Small intestine (tissue), 7 donors: ENCODE measurements around the gene ZNF230. TPM values are rescaled to one million over a fixed set of nuclear protein-coding genes. Genes with fewer than 3 reads are reported as not detected.

Source experiments
- DNase-seq, 2 donors: peaks; one replicate each; pipeline versions ENCODE4 v3.0.0 to v3.0.0-alpha.2; 2013
- FAIRE-seq: peaks from 2 replicates; lab custom pipeline; 2012; peaks lifted over from hg19 to GRCh38; lab: Jason Lieb, UNC
- H3K27ac ChIP-seq, 3 donors: one replicate each; pipeline ENCODE4 v1.5.1; 2013; ENCODE audit warnings: low read length in 2 of 3, mild to moderate bottlenecking in 2 of 3, control low read depth in 1 of 3, inconsistent platforms in 1 of 3, low read depth in 1 of 3, moderate library complexity in 1 of 3
- H3K27me3 ChIP-seq, 3 donors: one replicate each; pipeline ENCODE4 v1.6.1; 2013; ENCODE audit warnings: low read length in 3 of 3, inconsistent platforms in 1 of 3; ENCODE audit not compliant: control insufficient read depth in 3 of 3, insufficient read depth in 3 of 3
- H3K36me3 ChIP-seq, 3 donors: one replicate each; pipeline ENCODE4 v1.6.1; 2013; ENCODE audit warnings: low read length in 3 of 3, inconsistent platforms in 1 of 3, low read depth in 1 of 3, mild to moderate bottlenecking in 1 of 3, moderate library complexity in 1 of 3; ENCODE audit not compliant: control insufficient read depth in 3 of 3, insufficient read depth in 2 of 3
- H3K4me1 ChIP-seq, 3 donors: one replicate each; pipeline ENCODE4 v1.6.1; 2013; ENCODE audit warnings: low read length in 2 of 3, inconsistent platforms in 1 of 3, low read depth in 1 of 3, mild to moderate bottlenecking in 1 of 3, moderate library complexity in 1 of 3; ENCODE audit not compliant: control insufficient read depth in 3 of 3, insufficient read depth in 2 of 3
- H3K4me3 ChIP-seq, 3 donors: one replicate each; pipeline ENCODE4 v1.5.1; 2013; ENCODE audit warnings: low read length in 3 of 3, control low read depth in 1 of 3, inconsistent platforms in 1 of 3, low read depth in 1 of 3, mild to moderate bottlenecking in 1 of 3, moderate library complexity in 1 of 3
- H3K9me3 ChIP-seq, 2 donors: one replicate each; pipeline ENCODE4 v1.6.1; 2013; ENCODE audit warnings: low read depth in 1 of 2, low read length in 1 of 2; ENCODE audit not compliant: control insufficient read depth in 2 of 2, insufficient read depth in 1 of 2
- WGBS, 3 donors: extraction: QIAGEN DNeasy Blood & Tissue Kit; methylation state at CpG; one replicate each; pipeline ENCODE4 v1.1.7; 2013; 5-methylcytosine and 5-hydroxymethylcytosine counted together
- polyA plus RNA-seq, 4 donors: library from polyadenylated mRNA; stranded (reverse) in 3 of 4; unstranded in 1 of 4; fragments of 200-250 nt in 3 of 4; fragments of 120-200 nt in 1 of 4; gene quantifications; one replicate each; pipeline versions ENCODE4 v1.2.1 to v1.2.3, GENCODE V29; 2013
- donor health status: healthy with polysubstance abuse.
- donor health status: control.
- donor health status: control.
- donor health status: Bipolar disorder and iron deficiency.
- donor health status: healthy.

Gene ZNF230
- polyA plus RNA-seq, 4 donors: 1.1 to 6.4 (median 1.6) TPM

DNA sequence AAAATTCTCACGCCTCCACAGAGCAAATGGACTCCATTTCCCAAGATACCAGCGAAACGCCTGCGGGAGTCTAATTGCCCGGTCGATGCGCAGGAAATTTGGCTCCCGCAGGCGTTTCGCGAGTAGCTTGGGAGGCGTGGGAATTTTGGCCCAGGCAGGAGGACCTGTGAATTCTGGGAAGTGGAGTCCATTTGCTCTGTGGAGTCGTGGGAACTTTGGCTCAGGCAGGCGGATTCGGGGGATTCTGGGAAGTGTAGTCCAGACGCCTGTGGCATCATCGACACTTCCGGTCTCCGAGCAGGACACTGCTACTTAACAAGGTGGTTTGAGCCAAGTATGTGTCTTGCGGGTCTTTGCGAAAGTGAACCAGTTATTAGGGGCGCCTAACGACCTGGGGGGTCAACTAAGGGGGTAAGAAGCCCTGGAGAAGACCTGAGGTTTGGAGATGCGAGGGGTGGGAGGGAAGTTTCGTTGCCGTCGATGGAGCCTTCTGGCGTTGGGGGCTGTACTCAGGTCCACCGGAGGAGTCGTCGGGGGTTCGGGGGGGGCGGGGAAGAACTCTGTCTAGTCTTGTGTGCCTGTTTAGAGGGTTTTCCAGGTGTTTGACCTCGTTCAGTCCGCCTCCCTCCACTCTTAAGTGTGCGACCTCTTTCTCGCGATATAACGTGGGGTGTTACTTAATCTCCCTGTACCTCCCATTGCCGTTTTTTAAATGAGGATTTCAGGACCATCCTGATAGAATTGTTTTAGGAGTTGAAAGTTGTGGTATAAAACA, 18.7 kb upstream of the ZNF230 start, which contains the start of gene ZNF155:
TSS of gene ZNF155 (plus strand) at position 277 of the 775 bp plus-strand sequence. CDS start 4,356 bp downstream, outside the sequence.
- peaks cover 0 to 14% of the 10 kb centered on the region in 2 donors for H3K9me3 ChIP-seq
- WGBS, 3 donors: 1% methylated on average over 39 to 40 of the region's 40 CpGs
- no peak for FAIRE-seq

DNA sequence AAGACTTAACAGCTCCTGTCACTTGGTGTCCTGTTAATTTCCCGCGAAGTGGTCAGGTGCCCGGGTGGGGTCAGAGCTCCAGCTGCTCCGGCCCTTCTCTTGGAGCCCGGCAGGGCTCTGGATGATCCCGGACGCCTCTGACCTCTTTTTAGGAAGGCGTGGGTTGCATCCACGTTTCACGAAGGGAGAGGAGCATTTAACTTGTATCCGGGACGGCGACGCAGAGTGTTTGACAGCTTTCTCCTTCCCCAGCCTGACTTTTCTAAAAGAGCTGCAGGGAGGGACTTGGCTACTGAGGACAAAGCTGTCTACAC, 18.1 kb upstream of the ZNF230 start:
- WGBS, 3 donors: 3% methylated on average over 14 of the region's 14 CpGs
- FAIRE-seq (no peak), DNase-seq (no peak)
- Histone ChIP-seq H3K9me3 (peaks cover 0 to 12% of the 10 kb centered on the region in 2 donors), H3K27me3 (no peaks in the 10 kb centered on the region), H3K4me1 (no peaks in the 10 kb centered on the region), H3K36me3 (peaks cover 2 to 5% (median 4%) of the 10 kb centered on the region in 3 donors), H3K27ac (peak overlapping the region in 1 of 3 donors; percentile 71), H3K4me3 (peak overlapping the region; percentile 82 to 85 (median 83))

More for the DNA sequence above, 18.7 kb upstream of the ZNF230 start, which contains the start of gene ZNF155:
- peak within 1 kb of the TSS in 2 of 3 donors; percentile 47 to 71 for H3K27ac ChIP-seq
- H3K4me1 ChIP-seq: no peaks in the 10 kb centered on the region
- peak; percentile 95 to 98 for DNase-seq
- H3K36me3 ChIP-seq: peaks cover 0 to 1% (median 0%) of the 10 kb centered on the region in 3 donors
- H3K27me3 ChIP-seq: no peaks in the 10 kb centered on the region
- H3K4me3 ChIP-seq: peak within 1 kb of the TSS; percentile 82 to 85 (median 83)

DNA sequence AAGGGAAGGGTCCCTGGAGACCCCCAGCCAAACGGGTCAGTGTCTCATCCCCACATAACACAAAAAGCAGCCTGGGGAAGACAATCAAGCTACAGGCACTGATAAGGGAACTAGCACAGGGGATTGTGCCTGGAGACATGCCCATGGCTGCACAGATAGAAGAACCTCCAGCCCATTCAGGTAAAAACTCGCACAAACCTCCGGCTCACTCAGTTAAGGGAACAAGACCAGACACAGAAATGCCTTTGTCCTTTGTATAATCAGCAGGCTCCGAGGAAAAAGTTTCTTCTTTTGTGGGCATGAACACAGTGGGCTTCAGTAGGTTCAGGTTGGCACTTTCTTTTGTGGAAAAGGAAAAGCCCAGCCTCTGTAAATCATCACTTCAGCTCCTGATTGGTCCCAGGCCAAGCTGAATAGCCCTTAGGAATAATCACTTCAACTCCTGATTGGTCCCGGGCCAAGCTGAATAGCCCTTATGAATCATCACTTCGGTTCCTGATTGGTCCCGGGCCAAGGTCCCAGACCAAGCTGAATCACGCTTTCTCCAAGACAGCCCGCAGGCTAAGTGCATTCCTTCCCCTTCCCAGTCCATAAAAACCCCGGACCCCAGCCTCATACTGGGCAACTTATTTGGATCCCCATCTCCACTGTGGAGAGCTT, 5.0 kb upstream of the ZNF230 start:
- H3K27me3 ChIP-seq: no peaks in the 10 kb centered on the region
- WGBS, 3 donors: 91% methylated on average over 10 of the region's 10 CpGs
- DNase-seq (no peak), FAIRE-seq (no peak)
- H3K9me3 ChIP-seq: peaks cover 0 to 21% of the 10 kb centered on the region in 2 donors
- H3K27ac ChIP-seq: no peak overlapping the region
- no peak overlapping the region for H3K4me3 ChIP-seq
- no peaks in the 10 kb centered on the region for H3K4me1 ChIP-seq
- H3K36me3 ChIP-seq: peaks cover 6 to 13% (median 8%) of the 10 kb centered on the region in 3 donors

DNA sequence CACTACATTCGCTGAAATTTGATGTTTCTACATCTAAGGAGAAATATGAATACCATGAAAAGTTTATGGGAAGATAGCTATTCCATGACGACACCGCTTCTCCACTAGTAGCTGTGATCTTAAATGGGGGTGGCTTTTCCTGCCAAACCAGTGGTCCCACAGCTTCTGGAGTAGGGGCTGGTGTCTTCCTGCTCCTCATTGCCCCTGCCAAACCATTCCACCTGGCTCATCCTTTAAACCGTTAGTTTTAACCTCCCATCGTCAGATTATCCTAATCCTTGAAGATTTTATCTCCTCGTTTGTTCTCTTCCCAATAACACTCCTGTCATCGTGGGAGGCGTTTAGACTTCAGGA, 568 bp upstream of the ZNF230 start:
- Histone ChIP-seq H3K27ac (peak overlapping the region in 2 of 3 donors; percentile 82), H3K4me3 (peak overlapping the region; percentile 41 to 89 (median 81)), H3K27me3 (no peaks in the 10 kb centered on the region), H3K36me3 (peaks cover 0 to 6% (median 3%) of the 10 kb centered on the region in 3 donors), H3K4me1 (peaks cover 0 to 4% (median 0%) of the 10 kb centered on the region in 3 donors), H3K9me3 (peaks cover 1 to 24% of the 10 kb centered on the region in 2 donors)
- no peak for DNase-seq
- WGBS, 3 donors: 12 to 19% (median 13%) methylated on average over 8 of the region's 8 CpGs
- no peak for FAIRE-seq

GRCh38 chr19:44003461-44004009, 778 bp downstream of the ZNF230 start:
- FAIRE-seq: no peak
- Histone ChIP-seq H3K27me3 (no peaks in the 10 kb centered on the region), H3K9me3 (peaks cover 1 to 27% of the 10 kb centered on the region in 2 donors), H3K4me3 (peak overlapping the region; percentile 64 to 89 (median 81)), H3K27ac (peak overlapping the region in 2 of 3 donors; percentile 67 to 82), H3K4me1 (peaks cover 0 to 4% (median 0%) of the 10 kb centered on the region in 3 donors), H3K36me3 (peaks cover 7 to 9% (median 9%) of the 10 kb centered on the region in 3 donors)
- WGBS, 3 donors: 3% methylated on average over 15 of the region's 15 CpGs
- peak; percentile 5 to 59 for DNase-seq

GRCh38 chr19:44005973-44006372, 3.2 kb downstream of the ZNF230 start:
- H3K27me3 ChIP-seq: no peaks in the 10 kb centered on the region
- WGBS, 3 donors: 88 to 97% (median 92%) methylated on average over 1 of the region's 1 CpG
- no peak overlapping the region for H3K4me3 ChIP-seq
- DNase-seq (no peak), FAIRE-seq (no peak)
- peaks cover 4 to 47% of the 10 kb centered on the region in 2 donors for H3K9me3 ChIP-seq
- peaks cover 0 to 4% (median 0%) of the 10 kb centered on the region in 3 donors for H3K4me1 ChIP-seq
- no peak overlapping the region for H3K27ac ChIP-seq
- H3K36me3 ChIP-seq: peaks cover 21 to 30% (median 28%) of the 10 kb centered on the region in 3 donors

GRCh38 chr19:44007473-44007872, 4.7 kb downstream of the ZNF230 start:
- Histone ChIP-seq H3K4me3 (no peak overlapping the region), H3K36me3 (peaks cover 21 to 35% (median 30%) of the 10 kb centered on the region in 3 donors), H3K27me3 (no peaks in the 10 kb centered on the region), H3K27ac (no peak overlapping the region), H3K4me1 (peaks cover 0 to 4% (median 0%) of the 10 kb centered on the region in 3 donors), H3K9me3 (peaks cover 6 to 51% of the 10 kb centered on the region in 2 donors)
- WGBS, 3 donors: 97 to 100% (median 98%) methylated on average over 6 of the region's 6 CpGs
- FAIRE-seq (no peak), DNase-seq (no peak)

DNA sequence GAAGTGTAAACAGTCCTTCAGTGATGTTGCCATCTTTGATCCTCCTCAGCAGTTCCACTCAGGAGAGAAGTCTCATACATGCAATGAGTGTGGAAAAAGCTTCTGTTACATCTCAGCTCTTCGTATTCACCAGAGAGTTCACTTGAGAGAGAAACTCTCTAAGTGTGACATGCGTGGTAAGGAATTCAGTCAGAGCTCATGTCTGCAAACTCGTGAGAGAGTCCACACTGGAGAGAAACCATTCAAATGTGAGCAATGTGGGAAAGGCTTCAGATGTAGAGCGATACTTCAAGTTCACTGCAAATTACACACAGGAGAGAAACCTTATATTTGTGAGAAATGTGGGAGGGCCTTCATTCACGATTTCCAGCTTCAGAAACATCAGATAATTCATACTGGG, 7.7 kb downstream of the ZNF230 start:
- no peaks in the 10 kb centered on the region for H3K27me3 ChIP-seq
- DNase-seq (no peak), FAIRE-seq (no peak)
- H3K36me3 ChIP-seq: peaks cover 21 to 35% (median 30%) of the 10 kb centered on the region in 3 donors
- H3K4me1 ChIP-seq: no peaks in the 10 kb centered on the region
- 96% methylated on average over 5 of the region's 5 CpGs for WGBS, 3 donors
- no peak overlapping the region for H3K4me3 ChIP-seq
- peaks cover 6 to 56% of the 10 kb centered on the region in 2 donors for H3K9me3 ChIP-seq
- no peak overlapping the region for H3K27ac ChIP-seq
